Cerebellar cortex (tissue), 1 donor: ENCODE data around the gene TTYH2.
"Not testable (repeated sequence)": the region's sequence is repeated elsewhere in the genome, so short reads cannot be mapped to it uniquely, and the experiment has no call there.

Experiments
- DNase-seq: peaks from one replicate; pipeline ENCODE4 v3.0.0-alpha.2; 2015; ENCODE audit warnings: low spot score

Gene TTYH2, protein sequence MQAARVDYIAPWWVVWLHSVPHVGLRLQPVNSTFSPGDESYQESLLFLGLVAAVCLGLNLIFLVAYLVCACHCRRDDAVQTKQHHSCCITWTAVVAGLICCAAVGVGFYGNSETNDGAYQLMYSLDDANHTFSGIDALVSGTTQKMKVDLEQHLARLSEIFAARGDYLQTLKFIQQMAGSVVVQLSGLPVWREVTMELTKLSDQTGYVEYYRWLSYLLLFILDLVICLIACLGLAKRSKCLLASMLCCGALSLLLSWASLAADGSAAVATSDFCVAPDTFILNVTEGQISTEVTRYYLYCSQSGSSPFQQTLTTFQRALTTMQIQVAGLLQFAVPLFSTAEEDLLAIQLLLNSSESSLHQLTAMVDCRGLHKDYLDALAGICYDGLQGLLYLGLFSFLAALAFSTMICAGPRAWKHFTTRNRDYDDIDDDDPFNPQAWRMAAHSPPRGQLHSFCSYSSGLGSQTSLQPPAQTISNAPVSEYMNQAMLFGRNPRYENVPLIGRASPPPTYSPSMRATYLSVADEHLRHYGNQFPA

GRCh38 chr17:74212913-74213791 is at the start of gene TTYH2:
Gene TTYH2 (plus strand): TSS chr17:74213571. CDS start chr17:74213588, 17 bp downstream.
- peak; percentile 71 for DNase-seq

DNA sequence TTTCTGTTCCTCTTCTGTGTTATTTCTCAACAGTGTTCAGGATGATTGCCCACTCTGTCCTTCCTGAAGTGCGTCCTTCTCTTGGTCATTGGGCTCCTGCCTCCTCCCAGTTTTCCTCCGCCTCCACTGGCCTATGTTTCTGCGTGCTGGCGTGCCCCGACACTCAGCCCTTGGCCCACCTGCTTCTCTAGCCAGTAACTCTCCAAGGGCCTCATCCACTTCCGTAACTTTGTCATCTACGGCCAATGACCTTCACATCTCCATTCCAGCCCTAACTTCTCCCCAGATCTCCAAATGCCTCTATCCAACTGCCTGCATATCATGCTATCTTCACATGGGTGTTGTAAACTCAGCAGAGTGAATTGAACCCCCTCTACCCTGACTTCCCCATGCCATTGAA is 49.5 kb upstream of the TTYH2 start:
- DNase-seq = no peak

GRCh38 chr17:74164446-74165045 is 48.8 kb upstream of the TTYH2 start:
- no peak for DNase-seq

DNA sequence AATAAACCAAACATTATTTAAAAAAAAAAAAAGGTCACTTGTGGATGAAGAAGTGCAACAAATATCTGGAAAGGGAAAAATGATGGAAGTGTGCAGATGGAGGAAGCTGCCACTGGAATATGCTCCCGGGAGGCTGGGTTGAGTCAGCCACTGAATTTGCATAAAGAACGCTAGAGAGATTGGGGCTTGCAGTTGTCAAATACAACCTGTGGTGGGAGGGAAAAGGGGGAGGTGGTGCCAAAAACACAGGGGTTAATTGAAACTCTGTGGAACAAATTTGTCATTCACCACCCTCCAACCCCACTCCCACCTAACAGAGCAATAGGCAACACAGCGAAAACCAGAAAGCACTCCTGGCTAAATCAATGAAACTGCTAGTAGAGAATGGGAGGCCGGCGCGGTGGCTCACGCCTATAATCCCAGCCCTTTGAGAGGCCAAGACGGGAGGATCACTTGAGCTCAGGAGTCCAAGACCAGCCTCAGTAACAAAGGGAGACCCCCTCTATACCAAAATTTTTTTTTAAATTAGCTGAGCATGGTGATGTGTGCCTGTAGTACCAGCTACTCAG is 47.5 kb upstream of the TTYH2 start:
- DNase-seq = no peak

- DNase-seq = no peak
Observed at GRCh38 chr17:74170924-74171323, 42.4 kb upstream of the TTYH2 start.

- DNase-seq = no peak
Observed at GRCh38 chr17:74172700-74173099, 40.7 kb upstream of the TTYH2 start.

DNA sequence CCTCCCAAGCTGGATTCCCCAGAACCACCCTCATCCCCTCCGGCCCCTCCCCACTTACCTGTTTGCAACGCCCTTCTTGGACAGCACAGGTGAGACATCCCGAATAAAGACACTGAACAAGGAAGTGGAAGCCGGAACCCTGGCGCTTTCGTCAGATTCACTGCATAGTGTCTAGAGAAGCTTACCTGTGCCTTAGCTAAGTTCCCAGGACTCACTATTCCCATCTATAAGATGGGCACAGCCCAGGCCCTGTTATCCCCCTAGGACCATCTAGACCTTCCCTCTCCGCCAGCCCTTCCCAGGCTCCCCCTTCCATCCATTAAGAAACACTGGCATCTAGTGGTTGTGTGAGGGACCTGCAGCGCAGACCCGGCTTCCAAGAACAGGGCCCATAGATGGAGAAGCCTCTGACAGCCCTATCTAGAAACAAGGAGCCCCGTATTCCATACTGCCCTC is 36.8 kb upstream of the TTYH2 start:
- peak; percentile 72 for DNase-seq

- DNase-seq = no peak
Observed at GRCh38 chr17:74177018-74177450, 36.3 kb upstream of the TTYH2 start.

- DNase-seq = no peak
Observed at GRCh38 chr17:74179576-74179975, 33.8 kb upstream of the TTYH2 start.

GRCh38 chr17:74180336-74180735 is 33.0 kb upstream of the TTYH2 start:
- DNase-seq = no peak

DNA sequence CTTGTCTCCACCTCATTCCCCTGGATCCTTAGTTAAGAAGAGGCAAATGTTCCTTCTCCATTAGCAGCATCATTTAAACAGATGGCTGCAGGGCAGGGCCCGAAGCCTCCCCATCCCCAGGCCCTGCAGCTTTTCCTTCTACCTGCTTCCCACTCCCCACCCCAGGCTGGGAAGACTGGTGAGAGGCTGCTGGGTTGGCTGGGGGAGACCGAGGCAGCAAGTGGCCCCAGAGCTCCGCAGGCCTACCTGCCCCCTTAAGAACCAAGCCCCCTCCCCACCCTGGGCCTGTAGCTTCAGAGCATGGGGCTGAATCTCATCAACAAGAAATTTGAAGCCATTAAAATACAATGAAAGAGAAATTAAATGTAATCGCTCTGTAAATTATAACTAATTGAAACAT is 32.0 kb upstream of the TTYH2 start:
- DNase-seq = no peak

DNA sequence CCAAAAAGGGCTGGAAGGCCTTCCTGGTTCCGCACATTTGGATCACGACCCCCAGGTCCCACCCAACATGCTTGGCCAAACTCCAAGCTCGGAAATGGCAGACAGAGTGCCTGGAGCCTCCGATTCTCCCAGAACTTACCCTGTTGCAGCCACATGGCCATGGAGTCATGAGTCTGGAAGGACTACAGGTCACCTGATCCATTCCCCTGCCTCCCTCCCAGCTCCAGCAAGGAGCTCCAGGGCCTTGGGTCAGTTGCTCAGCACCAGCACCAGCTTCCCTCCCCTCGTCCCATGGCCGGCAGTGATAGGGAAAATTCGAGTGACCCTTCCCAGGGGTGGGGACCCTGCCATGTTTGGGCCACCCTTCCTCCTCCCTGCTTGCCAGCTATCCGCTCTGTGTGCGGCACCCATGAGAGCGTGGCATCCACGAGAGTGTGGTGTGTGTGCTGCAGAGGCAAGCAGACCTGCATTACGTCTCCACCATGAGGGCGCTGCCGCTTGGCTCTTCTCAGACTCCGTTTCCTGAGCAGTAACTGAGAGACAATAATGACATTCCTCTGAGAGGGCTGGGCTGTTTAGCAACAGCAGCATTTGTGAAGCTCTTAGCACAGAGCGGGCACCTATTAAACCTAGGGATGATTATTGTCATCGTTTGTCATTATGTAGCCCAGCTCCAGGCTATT is 31.2 kb upstream of the TTYH2 start:
- DNase-seq = no peak

- no peak for DNase-seq
Observed at GRCh38 chr17:74183411-74183810, 30.0 kb upstream of the TTYH2 start.

- DNase-seq = no peak
Observed at GRCh38 chr17:74185571-74186185, 27.7 kb upstream of the TTYH2 start.

DNA sequence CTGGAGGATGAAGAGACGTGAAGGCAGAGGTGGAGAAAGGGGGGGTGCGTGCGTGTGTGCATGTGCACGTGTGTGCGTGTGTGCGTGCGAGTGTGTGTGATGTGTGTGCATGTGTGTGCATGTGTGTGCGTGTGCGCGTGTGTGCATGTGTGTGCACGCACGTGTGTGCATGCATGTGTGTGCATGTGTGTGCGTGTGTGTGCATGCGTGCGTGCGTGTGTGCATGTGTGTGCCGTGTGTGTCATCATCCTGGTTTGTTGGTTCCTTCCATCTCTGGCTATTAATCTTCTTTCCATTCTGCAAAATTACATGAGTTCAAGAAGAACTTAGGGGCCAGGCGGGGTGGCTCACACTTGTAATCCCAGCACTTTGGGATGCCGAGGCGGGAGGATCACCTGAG is 26.9 kb upstream of the TTYH2 start:
- no peak for DNase-seq

DNA sequence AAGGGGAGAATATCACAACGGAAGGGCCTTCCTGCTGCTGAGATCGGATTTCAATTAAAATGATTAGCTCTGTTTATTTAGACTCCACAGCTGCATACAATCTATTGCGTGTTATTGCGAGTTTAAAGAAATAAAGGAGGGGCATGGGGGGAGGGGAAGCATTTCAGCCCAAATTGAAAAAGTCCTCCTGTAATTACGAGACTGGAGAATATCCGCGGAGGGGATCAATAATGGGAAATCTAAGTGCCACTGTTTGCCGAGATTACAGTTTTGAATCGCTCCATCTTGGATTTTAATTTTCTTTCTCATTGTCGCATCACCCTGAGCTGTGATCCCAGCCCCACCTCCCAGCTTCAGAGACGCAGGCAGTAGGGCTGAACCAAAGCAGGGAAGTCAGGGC is 25.6 kb upstream of the TTYH2 start:
- no peak for DNase-seq

GRCh38 chr17:74188687-74189086 is 24.7 kb upstream of the TTYH2 start:
- DNase-seq = not testable (repeated sequence)

DNA sequence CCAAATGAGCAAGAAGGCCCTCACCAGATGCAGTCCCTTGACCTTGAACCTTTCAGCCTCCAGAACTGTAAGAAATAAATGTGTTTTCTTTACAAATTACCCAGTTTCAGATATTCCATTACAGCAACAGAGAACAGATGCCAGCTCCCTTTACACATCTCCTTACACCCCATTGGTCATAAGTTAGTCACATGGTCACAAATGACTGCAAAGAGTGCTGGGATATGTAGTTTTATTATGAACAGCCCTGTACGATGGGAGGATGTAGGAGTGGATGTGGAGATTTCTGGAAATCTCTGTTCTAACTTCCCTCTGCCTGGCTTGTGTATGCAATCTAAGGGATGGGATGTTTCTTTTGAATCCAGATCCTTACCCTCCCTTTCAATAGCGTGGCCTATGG is 23.2 kb upstream of the TTYH2 start:
- peak; percentile 85 for DNase-seq

- DNase-seq = no peak
Observed at GRCh38 chr17:74190807-74191406, 22.5 kb upstream of the TTYH2 start.
